HepG2 (cell line): ENCODE data around the gene SUOX. TPM values are rescaled to one million over a fixed set of nuclear protein-coding genes. Genes with fewer than 3 reads are reported as not detected.

ENCODE experiments used
- AHR ChIP-seq: IDR thresholded peaks from 2 replicates; pipeline ENCODE4 v1.6.1; 2018; ENCODE audit warnings: missing genetic modification reagents, missing compliant biosample characterization
- ARID2 ChIP-seq: sonication (generic); formaldehyde crosslinking; IDR thresholded peaks from 2 replicates; pipeline ENCODE4 v1.8.1; 2022; ENCODE audit warnings: mild to moderate bottlenecking, missing genetic modification reagents, borderline replicate concordance
- ATF1 ChIP-seq: IDR thresholded peaks from 2 replicates; pipeline ENCODE4 v1.6.1; 2016; ENCODE audit warnings: mild to moderate bottlenecking, control low read depth
- ATF3 ChIP-seq: sonication (generic); formaldehyde crosslinking; IDR thresholded peaks from 2 replicates; pipeline ENCODE4 v1.4.0; 2020; ENCODE audit warnings: missing genetic modification reagents
- BCL6 ChIP-seq: IDR thresholded peaks from 2 replicates; pipeline ENCODE4 v1.6.1; 2016; ENCODE audit warnings: missing genetic modification reagents, missing compliant biosample characterization
- CBFB ChIP-seq: sonication (generic); formaldehyde crosslinking; IDR thresholded peaks from 2 replicates; pipeline ENCODE4 v1.4.0; 2020; ENCODE audit warnings: missing genetic modification reagents
- CEBPB ChIP-seq: IDR thresholded peaks from 2 replicates; pipeline ENCODE4 v1.6.1; 2011; ENCODE audit warnings: low read depth, low read length, improper control_type of control experiment, borderline replicate concordance
- ELF3 ChIP-seq: IDR thresholded peaks from 2 replicates; pipeline ENCODE4 v1.6.1; 2016; ENCODE audit warnings: missing genetic modification reagents, missing compliant biosample characterization
- FOSL2 ChIP-seq: sonication (generic); formaldehyde crosslinking; IDR thresholded peaks from 2 replicates; pipeline ENCODE4 v1.4.0; 2020; ENCODE audit warnings: missing genetic modification reagents
- GMEB1 ChIP-seq: sonication (generic); formaldehyde crosslinking; IDR thresholded peaks from 2 replicates; pipeline ENCODE4 v1.5.1; 2020; ENCODE audit warnings: missing genetic modification reagents, mild to moderate bottlenecking, borderline replicate concordance
- HCFC1 ChIP-seq: fragments of 150-350 bp; IDR thresholded peaks from 2 replicates; pipeline ENCODE4 v1.6.1; 2014; ENCODE audit warnings: low read depth, low read length
- HDAC1 ChIP-seq: sonication (generic); formaldehyde crosslinking; IDR thresholded peaks from 2 replicates; pipeline ENCODE4 v1.5.1; 2020; ENCODE audit warnings: mild to moderate bottlenecking, missing genetic modification reagents
- HMG20B ChIP-seq: conservative IDR thresholded peaks from 2 replicates; pipeline ENCODE4 v1.6.1; 2016; ENCODE audit warnings: missing genetic modification reagents, missing compliant biosample characterization
- HMGA1 ChIP-seq: sonication (generic); formaldehyde crosslinking; conservative IDR thresholded peaks from 2 replicates; pipeline ENCODE4 v1.4.0; 2020; ENCODE audit warnings: missing genetic modification reagents
- HNF4G ChIP-seq, 2 experiments: sonication (generic) in 1 of 2; formaldehyde crosslinking in 1 of 2; IDR thresholded peaks; 2 replicates each; pipeline versions ENCODE4 v1.4.0 to v1.6.1; 2011 to 2020; ENCODE audit warnings: borderline replicate concordance in 2 of 2, low read depth in 2 of 2, mild to moderate bottlenecking in 2 of 2, low read length in 1 of 2, missing genetic modification reagents in 1 of 2, moderate library complexity in 1 of 2
- KDM1A ChIP-seq: IDR thresholded peaks from 2 replicates; pipeline ENCODE4 v1.6.1; 2016; ENCODE audit warnings: missing compliant biosample characterization
- NFIC ChIP-seq: IDR thresholded peaks from 2 replicates; pipeline ENCODE4 v1.6.1; 2012; ENCODE audit warnings: mild to moderate bottlenecking, low read length, inconsistent platforms
- NFKB2 ChIP-seq: sonication (generic); formaldehyde crosslinking; IDR thresholded peaks from 2 replicates; pipeline ENCODE4 v1.4.0; 2020; ENCODE audit warnings: missing genetic modification reagents, borderline replicate concordance
- NR2F2 ChIP-seq: IDR thresholded peaks from 2 replicates; pipeline ENCODE4 v1.6.1; 2012; ENCODE audit warnings: low read depth, inconsistent platforms, borderline replicate concordance
- POLR2A ChIP-seq, 2 experiments: IDR thresholded peaks; 2 replicates each; pipeline ENCODE4 v1.6.1; 2011; ENCODE audit warnings: low read depth in 2 of 2, low read length in 2 of 2, mild to moderate bottlenecking in 1 of 2, moderate library complexity in 1 of 2; ENCODE audit not compliant: insufficient read depth in 1 of 2
- SMAD3 ChIP-seq: sonication (generic); formaldehyde crosslinking; IDR thresholded peaks from 2 replicates; pipeline ENCODE4 v1.4.0; 2020; ENCODE audit warnings: missing genetic modification reagents
- SMC3 ChIP-seq: IDR thresholded peaks from 2 replicates; pipeline ENCODE4 v1.6.1; 2011; ENCODE audit warnings: low read length, improper control_type of control experiment
- THAP11 ChIP-seq: IDR thresholded peaks from 2 replicates; pipeline ENCODE4 v1.6.1; 2016; ENCODE audit warnings: missing biosample characterization, missing genetic modification reagents
- ZBTB14 ChIP-seq: sonication (generic); formaldehyde crosslinking; IDR thresholded peaks from 2 replicates; pipeline ENCODE4 v1.4.0; 2020; ENCODE audit warnings: missing genetic modification reagents
- ZKSCAN5 ChIP-seq: sonication (generic); formaldehyde crosslinking; IDR thresholded peaks from 2 replicates; pipeline ENCODE4 v1.5.1; 2020; ENCODE audit warnings: mild to moderate bottlenecking, missing genetic modification reagents
- ZNF207 ChIP-seq: fragments of 450-650 bp; IDR thresholded peaks from 2 replicates; pipeline ENCODE4 v1.6.1; 2016; ENCODE audit warnings: antibody characterized with exemption, borderline replicate concordance
- ZNF550 ChIP-seq: sonication (generic); formaldehyde crosslinking; IDR thresholded peaks from 2 replicates; pipeline ENCODE4 v1.4.0; 2020; ENCODE audit warnings: mild to moderate bottlenecking, missing genetic modification reagents, borderline replicate concordance
- ZNF558 ChIP-seq: sonication (generic); formaldehyde crosslinking; IDR thresholded peaks from 2 replicates; pipeline ENCODE4 v1.9.0; 2022; ENCODE audit warnings: mild to moderate bottlenecking, missing genetic modification reagents, borderline replicate concordance
- polyA plus RNA-seq, 8 experiments: library from polyadenylated mRNA; depleted of rRNA in 3 of 8; stranded (reverse) in 7 of 8; unstranded in 1 of 8; fragments of >200 nt; fragmentation: Illumina TruSeq in 4 of 8; extraction: Trizol in 4 of 8; gene quantifications; 2 replicates each; pipeline versions ENCODE4 v1.2.1 to v1.2.3, GENCODE V29; 2011 to 2016; ENCODE audit warnings: low read depth in 4 of 8, missing spikeins in 1 of 8, mixed read lengths in 1 of 8; ENCODE audit not compliant: insufficient read depth in 1 of 8
- total RNA-seq, 5 experiments: library from RNA; depleted of rRNA; stranded (reverse); fragments of >200 nt; fragmentation: Illumina TruSeq; extraction: Trizol; gene quantifications; 2 replicates each; pipeline ENCODE4 v1.2.3, GENCODE V29; 2016; ENCODE audit warnings: low read depth in 1 of 5
- TF ChIP-seq, protein P1 (sequence below), 2 experiments: fragments of 450-650 bp in 1 of 2; sonication (generic) in 1 of 2; formaldehyde crosslinking; IDR thresholded peaks; 2 replicates each; pipeline versions ENCODE4 v1.5.0 to v1.8.0; 2020 to 2022; ENCODE audit warnings: mild to moderate bottlenecking in 1 of 2, missing genetic modification reagents in 1 of 2

SUOX gene
- total and polyA plus RNA-seq, 2 of the 13 experiments (the other 11 are each of a cell fraction or from before 2014, with no cell fraction given) = 23.9 to 25.9 TPM

- TF ChIP-seq SMAD3 (CRISPR knock-in tag) = 0 out of 2 replicates have a peak, but pooled peaks have one; percentile 32
- peak; percentile 16; the same call in 1 of the 2 replicates for TF ChIP-seq GMEB1 (CRISPR knock-in tag)
- peak; percentile 74 for TF ChIP-seq ELF3
- peak; percentile 49; the same call in 1 of the 2 replicates for TF ChIP-seq FOSL2 (CRISPR knock-in tag)
- peak; percentile 23; the same call in 1 of the 2 replicates for TF ChIP-seq ATF1 (CRISPR knock-in tag)
- TF ChIP-seq SMC3 = peak; percentile 16; the same call in 1 of the 2 replicates
- TF ChIP-seq HMGA1 (CRISPR knock-in tag) = no peak
- peak; percentile 74; the same call in 1 of the 2 replicates for TF ChIP-seq HMG20B (CRISPR knock-in tag)
- TF ChIP-seq ARID2 = peak; percentile 36; the same call in 1 of the 2 replicates
- no peak for TF ChIP-seq CBFB (CRISPR knock-in tag)
- peak; percentile 54; the same call in 1 of the 2 replicates for TF ChIP-seq HDAC1 (CRISPR knock-in tag)
- TF ChIP-seq, protein P1, sequence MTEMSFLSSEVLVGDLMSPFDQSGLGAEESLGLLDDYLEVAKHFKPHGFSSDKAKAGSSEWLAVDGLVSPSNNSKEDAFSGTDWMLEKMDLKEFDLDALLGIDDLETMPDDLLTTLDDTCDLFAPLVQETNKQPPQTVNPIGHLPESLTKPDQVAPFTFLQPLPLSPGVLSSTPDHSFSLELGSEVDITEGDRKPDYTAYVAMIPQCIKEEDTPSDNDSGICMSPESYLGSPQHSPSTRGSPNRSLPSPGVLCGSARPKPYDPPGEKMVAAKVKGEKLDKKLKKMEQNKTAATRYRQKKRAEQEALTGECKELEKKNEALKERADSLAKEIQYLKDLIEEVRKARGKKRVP (CRISPR knock-in tag; IDR thresholded peaks at IDR 0.05) = peak in 1 of 2 experiments; percentile 93; a peak in 2 of 4 replicates
- no peak for TF ChIP-seq POLR2A (IDR thresholded peaks at IDR 0.05; ENCODE audit: insufficient read depth in 1 of 2, low read depth in 2 of 2, low read length in 2 of 2)
- no peak for TF ChIP-seq HCFC1
- TF ChIP-seq ZNF558 (CRISPR knock-in tag) = no peak
- no peak for TF ChIP-seq ZNF550 (CRISPR knock-in tag)
- peak; percentile 74; the same call in 1 of the 2 replicates for TF ChIP-seq ATF3 (CRISPR knock-in tag)
- TF ChIP-seq BCL6 (CRISPR knock-in tag) = peak; percentile 89
- TF ChIP-seq NR2F2 = peak; percentile 83
- no peak for TF ChIP-seq AHR (CRISPR knock-in tag)
- TF ChIP-seq ZNF207 = no peak
- peak; percentile 59; the same call in 1 of the 2 replicates for TF ChIP-seq HNF4G (IDR thresholded peaks at IDR 0.05; ENCODE audit: borderline replicate concordance, low read depth, low read length)
- no peak for TF ChIP-seq HNF4G (CRISPR knock-in tag; IDR thresholded peaks at IDR 0.05; ENCODE audit: borderline replicate concordance, low read depth)
- peak; percentile 61; the same call in 1 of the 2 replicates for TF ChIP-seq NFIC
- peak; percentile 87 for TF ChIP-seq CEBPB
- TF ChIP-seq THAP11 (CRISPR knock-in tag) = peak; percentile 57
- TF ChIP-seq ZKSCAN5 (CRISPR knock-in tag) = no peak
- peak; percentile 32; the same call in 1 of the 2 replicates for TF ChIP-seq KDM1A (CRISPR knock-in tag)
- TF ChIP-seq ZBTB14 (CRISPR knock-in tag) = no peak
- no peak for TF ChIP-seq NFKB2 (CRISPR knock-in tag)
Observed at GRCh38 chr12:56010111-56010570, 13.1 kb downstream of the SUOX start (continued).
